Endodermal cell (in vitro differentiated cells): ENCODE results near the gene TCEA3. TPM values are rescaled to one million over a fixed set of nuclear protein-coding genes. Genes with fewer than 3 reads are reported as not detected.

Experiments
- DNase-seq: peaks from one replicate; pipeline ENCODE4 v3.0.0-alpha.2; 2017
- H3K27ac ChIP-seq: 2 replicates; pipeline ENCODE4 v1.5.1; 2013; ENCODE audit warnings: mild to moderate bottlenecking, low read depth, low read length, moderate library complexity
- H3K27me3 ChIP-seq: 2 replicates; pipeline ENCODE4 v1.6.1; 2013; ENCODE audit warnings: mild to moderate bottlenecking, low read length, moderate library complexity; ENCODE audit not compliant: insufficient read depth, control insufficient read depth, poor library complexity, severe bottlenecking
- H3K36me3 ChIP-seq: 2 replicates; pipeline ENCODE4 v1.7.0; 2013; ENCODE audit warnings: mild to moderate bottlenecking, low read length, moderate library complexity; ENCODE audit not compliant: control insufficient read depth, insufficient read depth
- H3K4me1 ChIP-seq: one replicate; pipeline ENCODE4 v1.7.0; 2013; ENCODE audit warnings: low read length; ENCODE audit not compliant: control insufficient read depth, insufficient read depth
- H3K4me3 ChIP-seq: 2 replicates; pipeline ENCODE4 v1.5.1; 2013; ENCODE audit warnings: mild to moderate bottlenecking, low read length, moderate library complexity
- H3K9ac ChIP-seq: 2 replicates; pipeline ENCODE4 v1.6.1; 2013; ENCODE audit warnings: mild to moderate bottlenecking, low read length, moderate library complexity; ENCODE audit not compliant: poor library complexity, severe bottlenecking; ENCODE audit errors: extremely low read depth
- H3K9me3 ChIP-seq: 2 replicates; pipeline ENCODE4 v1.6.1; 2013; ENCODE audit warnings: mild to moderate bottlenecking, low read length, moderate library complexity; ENCODE audit not compliant: control insufficient read depth
- H3K27ac Mint-ChIP-seq: 2 replicates; pipeline ENCODE4 v1.8.0; 2020; ENCODE audit warnings: mixed read lengths
- H3K27me3 Mint-ChIP-seq: 2 replicates; pipeline ENCODE4 v1.8.0; 2021; ENCODE audit warnings: mild to moderate bottlenecking, mixed read lengths; ENCODE audit not compliant: insufficient read depth
- H3K36me3 Mint-ChIP-seq: 2 replicates; pipeline ENCODE4 v1.8.0; 2020; ENCODE audit warnings: low read depth, mixed read lengths
- H3K4me1 Mint-ChIP-seq: 2 replicates; pipeline ENCODE4 v1.8.0; 2020; ENCODE audit warnings: mixed read lengths
- H3K4me3 Mint-ChIP-seq: 2 replicates; pipeline ENCODE4 v1.8.0; 2020; ENCODE audit warnings: mild to moderate bottlenecking, moderate library complexity, mixed read lengths
- H3K9me3 Mint-ChIP-seq: 2 replicates; pipeline ENCODE4 v1.8.0; 2020; ENCODE audit warnings: mild to moderate bottlenecking, mixed read lengths
- WGBS, 2 experiments: methylation state at CpG; one replicate each; pipeline versions ENCODE4 v1.1.5 to v1.1.7; 2013; ENCODE audit warnings: missing lambda C conversion rate in 2 of 2, mixed read lengths in 1 of 2; ENCODE audit not compliant: insufficient coverage in 1 of 2, insufficient read length in 1 of 2; 5-methylcytosine and 5-hydroxymethylcytosine counted together
- total RNA-seq, 2 donors: library from RNA; stranded (reverse); fragmentation: NEBNext Ultra II Directional in 1 of 2; extraction: Animal tissue kit (Norgen Biotek cat#: 25700) in 1 of 2; gene quantifications; 2 replicates in 1 of 2; 3 replicates in 1 of 2; pipeline ENCODE4 v1.2.1, GENCODE V29; 2021
- TF ChIP-seq, protein P1 (sequence below): fragments of 200-600 bp; sonication (generic); conservative IDR thresholded peaks from 2 replicates; pipeline ENCODE4 v1.5.0; 2021; ENCODE audit warnings: antibody characterized with exemption, mild to moderate bottlenecking

The TCEA3 gene
- total RNA-seq, 2 donors from 2014 or later = 4.0 to 4.7 TPM

GRCh38 chr1:23344987-23345472 is 79.5 kb downstream of the TCEA3 start:
- Histone ChIP-seq H3K27me3 (peaks cover 8% of the 10 kb centered on the region), H3K9ac (peak overlapping the region; percentile 98), H3K4me1 (peaks cover 5% of the 10 kb centered on the region), H3K27ac (peak overlapping the region; percentile 94), H3K36me3 (peaks cover 15% of the 10 kb centered on the region), H3K9me3 (no peaks in the 10 kb centered on the region), H3K4me3 (peak overlapping the region; percentile 80)
- 61 to 70% methylated on average over 6 to 8 of the region's 8 CpGs for WGBS, 2 experiments
- Mint-ChIP-seq H3K27me3 (peaks cover 37% of the 10 kb centered on the region), H3K27ac (peak overlapping the region; percentile 98), H3K4me1 (peaks cover 31% of the 10 kb centered on the region), H3K36me3 (peaks cover 5% of the 10 kb centered on the region), H3K9me3 (peaks cover 7% of the 10 kb centered on the region), H3K4me3 (peak overlapping the region; percentile 96)
- TF ChIP-seq, protein P1, sequence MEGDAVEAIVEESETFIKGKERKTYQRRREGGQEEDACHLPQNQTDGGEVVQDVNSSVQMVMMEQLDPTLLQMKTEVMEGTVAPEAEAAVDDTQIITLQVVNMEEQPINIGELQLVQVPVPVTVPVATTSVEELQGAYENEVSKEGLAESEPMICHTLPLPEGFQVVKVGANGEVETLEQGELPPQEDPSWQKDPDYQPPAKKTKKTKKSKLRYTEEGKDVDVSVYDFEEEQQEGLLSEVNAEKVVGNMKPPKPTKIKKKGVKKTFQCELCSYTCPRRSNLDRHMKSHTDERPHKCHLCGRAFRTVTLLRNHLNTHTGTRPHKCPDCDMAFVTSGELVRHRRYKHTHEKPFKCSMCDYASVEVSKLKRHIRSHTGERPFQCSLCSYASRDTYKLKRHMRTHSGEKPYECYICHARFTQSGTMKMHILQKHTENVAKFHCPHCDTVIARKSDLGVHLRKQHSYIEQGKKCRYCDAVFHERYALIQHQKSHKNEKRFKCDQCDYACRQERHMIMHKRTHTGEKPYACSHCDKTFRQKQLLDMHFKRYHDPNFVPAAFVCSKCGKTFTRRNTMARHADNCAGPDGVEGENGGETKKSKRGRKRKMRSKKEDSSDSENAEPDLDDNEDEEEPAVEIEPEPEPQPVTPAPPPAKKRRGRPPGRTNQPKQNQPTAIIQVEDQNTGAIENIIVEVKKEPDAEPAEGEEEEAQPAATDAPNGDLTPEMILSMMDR = no peak
- no peak for DNase-seq

DNA sequence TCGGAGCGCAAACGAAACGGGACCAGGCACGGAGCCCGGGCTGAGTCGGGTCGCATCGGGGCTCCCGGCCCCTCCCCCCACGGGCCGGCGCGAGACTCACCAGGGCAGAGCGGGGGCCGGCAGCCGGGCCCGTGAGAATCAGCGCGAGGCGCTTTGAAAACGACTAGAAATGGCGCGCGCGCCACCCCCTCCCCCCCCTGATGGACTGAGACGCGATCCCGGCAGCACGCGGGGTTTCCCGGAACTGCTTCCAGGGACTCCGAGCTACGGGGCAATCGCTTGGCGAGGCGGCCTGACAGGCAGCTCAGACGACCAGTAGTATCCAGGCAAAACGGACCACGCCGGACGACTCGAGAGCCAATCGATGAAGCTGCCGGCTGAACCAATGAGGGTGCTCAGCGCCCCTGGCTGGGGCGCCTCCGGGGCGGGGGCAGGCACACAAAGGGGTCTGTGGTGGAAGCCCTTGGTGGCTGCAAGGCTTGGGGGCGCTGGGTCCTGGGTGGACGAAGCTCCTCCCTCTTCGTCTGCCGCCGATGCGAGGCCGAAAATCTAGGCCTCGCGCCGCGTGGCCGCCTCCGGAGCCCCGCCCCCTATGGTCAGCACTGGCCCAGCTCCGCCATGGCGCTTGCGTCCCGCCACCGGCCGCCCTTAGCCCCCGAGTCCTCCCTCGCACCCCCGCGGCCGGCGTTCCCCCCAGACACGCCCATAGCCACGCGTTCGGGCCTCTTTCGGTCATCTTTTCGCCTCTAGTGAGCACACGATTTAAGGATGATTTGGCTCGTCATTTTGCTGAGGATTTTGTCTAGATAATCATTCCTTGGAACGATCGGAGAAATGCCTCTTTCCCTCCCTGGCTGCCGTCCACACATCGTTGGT is 80.2 kb downstream of the TCEA3 start, which contains the start of gene HNRNPR:
HNRNPR (minus strand) TSS at position 174 of the 876 bp plus-strand sequence. CDS start 3,276 bp downstream, outside the sequence.
- peak within 1 kb of the TSS; percentile 98 for H3K9ac ChIP-seq
- peaks cover 6% of the 10 kb centered on the region for H3K4me1 ChIP-seq
- Mint-ChIP-seq H3K4me3 (peak within 1 kb of the TSS; percentile 96), H3K36me3 (peaks cover 7% of the 10 kb centered on the region), H3K27ac (peak within 1 kb of the TSS; percentile 98), H3K9me3 (peaks cover 7% of the 10 kb centered on the region), H3K27me3 (peaks cover 31% of the 10 kb centered on the region), H3K4me1 (peaks cover 37% of the 10 kb centered on the region)
- WGBS, 2 experiments = 0 to 1% methylated on average over 30 to 87 of the region's 87 CpGs
- peak; percentile 100 for DNase-seq
- H3K36me3 ChIP-seq = peaks cover 22% of the 10 kb centered on the region
- H3K27me3 ChIP-seq = peaks cover 2% of the 10 kb centered on the region
- H3K27ac ChIP-seq = peak within 1 kb of the TSS; percentile 97
- peak within 1 kb of the TSS; percentile 98 for H3K4me3 ChIP-seq
- TF ChIP-seq, protein P1 = no peak
- no peaks in the 10 kb centered on the region for H3K9me3 ChIP-seq

DNA sequence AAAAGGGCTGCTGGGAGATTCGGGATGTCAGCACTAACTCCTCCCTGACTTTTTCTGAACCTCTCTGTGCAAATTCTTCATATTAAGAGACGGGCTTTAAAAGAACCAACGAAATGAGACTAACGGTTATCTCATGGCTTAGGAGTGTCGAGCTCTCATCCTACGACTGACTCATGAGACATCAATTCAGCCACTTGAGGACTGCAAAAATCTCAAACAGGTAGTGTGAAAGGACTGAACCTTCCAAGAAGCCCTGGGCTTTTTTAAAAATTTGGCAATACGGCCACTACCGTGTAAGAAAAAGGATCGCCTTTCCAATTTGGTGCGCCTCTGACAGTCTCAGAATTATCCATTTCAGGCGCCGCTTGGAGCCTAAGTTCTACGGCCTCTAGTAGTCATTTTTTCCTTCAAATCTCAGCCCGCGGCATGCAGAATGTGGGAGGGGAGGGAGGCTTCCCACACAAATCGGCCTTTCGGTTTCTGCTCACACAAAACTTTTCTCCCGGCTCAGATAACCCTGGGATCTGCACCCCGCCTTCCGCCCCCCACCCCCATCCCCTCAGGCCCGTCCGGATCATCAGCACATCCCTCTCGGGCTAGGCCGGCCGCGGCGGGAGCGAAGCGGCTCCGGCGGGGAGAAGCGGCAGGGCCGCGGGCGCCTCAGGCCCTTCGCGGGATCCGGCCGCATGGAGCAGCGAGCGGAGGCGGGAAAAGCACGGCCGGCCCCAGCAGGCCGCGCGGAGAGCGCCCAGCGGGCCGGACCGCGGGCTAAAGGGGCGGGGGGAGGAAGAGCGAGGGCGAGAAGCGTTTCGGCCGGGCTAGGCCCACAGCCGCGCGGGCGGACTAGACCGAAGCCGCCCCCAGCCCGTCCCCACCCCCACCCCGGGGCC is 81.1 kb downstream of the TCEA3 start:
- Mint-ChIP-seq H3K4me1 (peaks cover 37% of the 10 kb centered on the region), H3K36me3 (peaks cover 13% of the 10 kb centered on the region), H3K4me3 (peak overlapping the region; percentile 96), H3K9me3 (peaks cover 7% of the 10 kb centered on the region), H3K27me3 (peaks cover 23% of the 10 kb centered on the region), H3K27ac (peak overlapping the region; percentile 96)
- H3K36me3 ChIP-seq = peaks cover 29% of the 10 kb centered on the region
- H3K9me3 ChIP-seq = peaks cover under 1% of the 10 kb centered on the region
- H3K9ac ChIP-seq = peak overlapping the region; percentile 98
- TF ChIP-seq, protein P1 = no peak
- peak overlapping the region; percentile 98 for H3K4me3 ChIP-seq
- peaks cover 9% of the 10 kb centered on the region for H3K4me1 ChIP-seq
- peak overlapping the region; percentile 97 for H3K27ac ChIP-seq
- 0 to 1% methylated on average over 23 to 66 of the region's 66 CpGs for WGBS, 2 experiments
- peak; percentile 70 for DNase-seq
- no peaks in the 10 kb centered on the region for H3K27me3 ChIP-seq
